ENCODE measurements around the gene NLGN4Y.

DNA sequence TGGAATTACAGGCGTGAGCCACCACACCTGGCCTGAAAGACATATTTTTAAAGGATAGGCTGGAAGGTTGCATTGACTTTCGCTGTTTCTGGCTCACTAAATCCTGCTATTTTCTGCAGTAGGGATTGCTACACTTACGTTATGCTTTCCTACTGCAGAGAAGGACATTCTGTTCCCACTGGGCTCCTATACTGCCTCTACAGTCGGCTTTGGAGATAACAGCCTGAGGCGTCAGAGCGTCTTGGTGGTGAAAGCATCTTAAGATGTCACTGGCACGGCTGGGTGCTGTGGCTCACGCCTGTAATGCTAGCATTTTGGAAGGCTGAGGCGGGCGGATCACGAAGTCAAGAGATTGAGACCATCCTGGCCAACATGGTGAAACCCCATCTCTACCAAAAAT, 77.0 kb downstream of the NLGN4Y start:
- TF ChIP-seq, protein P1, sequence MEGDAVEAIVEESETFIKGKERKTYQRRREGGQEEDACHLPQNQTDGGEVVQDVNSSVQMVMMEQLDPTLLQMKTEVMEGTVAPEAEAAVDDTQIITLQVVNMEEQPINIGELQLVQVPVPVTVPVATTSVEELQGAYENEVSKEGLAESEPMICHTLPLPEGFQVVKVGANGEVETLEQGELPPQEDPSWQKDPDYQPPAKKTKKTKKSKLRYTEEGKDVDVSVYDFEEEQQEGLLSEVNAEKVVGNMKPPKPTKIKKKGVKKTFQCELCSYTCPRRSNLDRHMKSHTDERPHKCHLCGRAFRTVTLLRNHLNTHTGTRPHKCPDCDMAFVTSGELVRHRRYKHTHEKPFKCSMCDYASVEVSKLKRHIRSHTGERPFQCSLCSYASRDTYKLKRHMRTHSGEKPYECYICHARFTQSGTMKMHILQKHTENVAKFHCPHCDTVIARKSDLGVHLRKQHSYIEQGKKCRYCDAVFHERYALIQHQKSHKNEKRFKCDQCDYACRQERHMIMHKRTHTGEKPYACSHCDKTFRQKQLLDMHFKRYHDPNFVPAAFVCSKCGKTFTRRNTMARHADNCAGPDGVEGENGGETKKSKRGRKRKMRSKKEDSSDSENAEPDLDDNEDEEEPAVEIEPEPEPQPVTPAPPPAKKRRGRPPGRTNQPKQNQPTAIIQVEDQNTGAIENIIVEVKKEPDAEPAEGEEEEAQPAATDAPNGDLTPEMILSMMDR (IDR thresholded peaks at IDR 0.05): no peak
- TF ChIP-seq FOXJ3 (CRISPR knock-in tag; IDR thresholded peaks at IDR 0.05) (no peak), EP300 (IDR thresholded peaks at IDR 0.05; ENCODE audit: borderline replicate concordance in 1 of 2, low read depth in 1 of 2, low read length in 1 of 2) (no peak), JUND (IDR thresholded peaks at IDR 0.05) (no peak), RCOR1 (IDR thresholded peaks at IDR 0.05; ENCODE audit: low read length) (no peak), EZH2phosphoT487 (IDR thresholded peaks at IDR 0.05; ENCODE audit: borderline replicate concordance, low read depth) (no peak), YY1 (IDR thresholded peaks at IDR 0.05; ENCODE audit: low read depth) (no peak), POLR2AphosphoS5 (IDR thresholded peaks at IDR 0.05; ENCODE audit: low read depth, low read length) (no peak)
- TF ChIP-seq, protein P2, sequence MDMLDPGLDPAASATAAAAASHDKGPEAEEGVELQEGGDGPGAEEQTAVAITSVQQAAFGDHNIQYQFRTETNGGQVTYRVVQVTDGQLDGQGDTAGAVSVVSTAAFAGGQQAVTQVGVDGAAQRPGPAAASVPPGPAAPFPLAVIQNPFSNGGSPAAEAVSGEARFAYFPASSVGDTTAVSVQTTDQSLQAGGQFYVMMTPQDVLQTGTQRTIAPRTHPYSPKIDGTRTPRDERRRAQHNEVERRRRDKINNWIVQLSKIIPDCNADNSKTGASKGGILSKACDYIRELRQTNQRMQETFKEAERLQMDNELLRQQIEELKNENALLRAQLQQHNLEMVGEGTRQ (IDR thresholded peaks at IDR 0.05; ENCODE audit: borderline replicate concordance, low read depth, low read length): no peak
- TF ChIP-seq, protein P3, sequence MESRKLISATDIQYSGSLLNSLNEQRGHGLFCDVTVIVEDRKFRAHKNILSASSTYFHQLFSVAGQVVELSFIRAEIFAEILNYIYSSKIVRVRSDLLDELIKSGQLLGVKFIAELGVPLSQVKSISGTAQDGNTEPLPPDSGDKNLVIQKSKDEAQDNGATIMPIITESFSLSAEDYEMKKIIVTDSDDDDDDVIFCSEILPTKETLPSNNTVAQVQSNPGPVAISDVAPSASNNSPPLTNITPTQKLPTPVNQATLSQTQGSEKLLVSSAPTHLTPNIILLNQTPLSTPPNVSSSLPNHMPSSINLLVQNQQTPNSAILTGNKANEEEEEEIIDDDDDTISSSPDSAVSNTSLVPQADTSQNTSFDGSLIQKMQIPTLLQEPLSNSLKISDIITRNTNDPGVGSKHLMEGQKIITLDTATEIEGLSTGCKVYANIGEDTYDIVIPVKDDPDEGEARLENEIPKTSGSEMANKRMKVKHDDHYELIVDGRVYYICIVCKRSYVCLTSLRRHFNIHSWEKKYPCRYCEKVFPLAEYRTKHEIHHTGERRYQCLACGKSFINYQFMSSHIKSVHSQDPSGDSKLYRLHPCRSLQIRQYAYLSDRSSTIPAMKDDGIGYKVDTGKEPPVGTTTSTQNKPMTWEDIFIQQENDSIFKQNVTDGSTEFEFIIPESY (IDR thresholded peaks at IDR 0.05; ENCODE audit: borderline replicate concordance, low read depth): no peak
- TF ChIP-seq, protein P4, sequence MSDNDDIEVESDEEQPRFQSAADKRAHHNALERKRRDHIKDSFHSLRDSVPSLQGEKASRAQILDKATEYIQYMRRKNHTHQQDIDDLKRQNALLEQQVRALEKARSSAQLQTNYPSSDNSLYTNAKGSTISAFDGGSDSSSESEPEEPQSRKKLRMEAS (IDR thresholded peaks at IDR 0.05; ENCODE audit: low read depth): no peak
